GM19099 (cell line): ENCODE data around the gene CLNK.

Experiments used
- POLR2A ChIP-seq: IDR thresholded peaks from 3 replicates; pipeline ENCODE4 v1.6.1; 2011; ENCODE audit warnings: low read depth; ENCODE audit not compliant: insufficient read length; ENCODE audit errors: extremely low read depth

CLNK gene

DNA sequence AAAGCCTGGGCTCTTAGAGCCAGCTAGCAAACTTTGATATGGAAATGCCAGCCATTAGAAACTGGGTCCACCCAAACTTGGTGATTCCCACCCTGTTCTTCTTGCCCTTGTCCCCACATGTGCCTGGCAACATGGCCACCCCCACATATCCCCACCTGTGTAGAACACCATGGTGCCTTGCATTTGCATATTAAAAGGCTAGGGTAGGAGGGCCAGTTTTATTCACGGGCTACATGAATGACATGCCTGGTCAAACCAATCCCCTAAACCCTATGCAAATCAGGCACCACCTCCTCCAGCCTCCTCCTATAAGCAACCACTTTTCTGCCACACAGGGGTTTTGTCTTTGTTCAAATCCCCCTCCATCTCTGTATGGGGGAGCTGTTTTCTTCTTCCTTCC, 104.9 kb downstream of the CLNK start:
- TF ChIP-seq POLR2A: no peak

DNA sequence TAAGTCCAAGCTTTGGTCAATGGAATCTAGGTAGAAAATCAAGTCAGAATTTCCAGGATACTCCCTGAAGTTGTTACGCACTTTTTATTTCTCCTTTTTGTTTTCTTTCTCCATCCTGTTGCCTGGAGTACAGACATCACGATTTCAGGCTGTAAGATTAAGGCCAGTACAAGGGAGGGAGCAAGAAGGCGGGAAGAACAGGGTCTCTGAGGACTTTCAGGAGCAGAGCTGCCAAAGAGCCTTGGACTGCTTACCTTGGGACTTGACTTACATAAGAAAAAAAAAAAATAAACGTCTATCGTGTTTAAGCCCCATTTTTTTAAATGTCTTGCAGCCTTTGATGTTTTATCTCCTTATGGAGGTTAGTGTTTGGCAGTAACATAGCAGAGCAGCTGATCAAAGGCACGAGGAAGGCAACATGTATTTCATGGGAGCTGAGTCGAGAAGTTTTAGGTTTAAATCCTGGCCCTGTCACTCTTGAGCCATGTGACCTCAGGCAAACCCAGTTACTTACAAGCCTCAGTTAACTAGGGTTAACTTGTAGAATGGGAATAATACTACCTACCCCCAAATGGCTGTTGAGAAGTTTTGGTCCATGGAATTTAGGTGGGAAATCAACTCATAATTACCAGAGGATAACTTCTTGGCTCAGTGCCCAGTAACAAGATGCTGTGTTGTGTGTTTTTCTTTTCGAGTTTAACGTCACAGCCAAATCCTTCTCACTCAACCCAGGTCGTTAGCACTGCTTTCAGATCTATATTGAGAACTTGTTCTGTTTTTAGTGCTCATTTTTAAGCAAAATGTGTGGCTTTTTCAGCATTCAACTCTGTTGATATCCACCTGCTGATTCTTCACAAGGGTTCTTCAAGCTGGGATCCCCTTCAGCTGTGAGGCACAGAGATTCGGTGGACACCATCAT, 106.8 kb downstream of the CLNK start:
- TF ChIP-seq POLR2A: no peak

DNA sequence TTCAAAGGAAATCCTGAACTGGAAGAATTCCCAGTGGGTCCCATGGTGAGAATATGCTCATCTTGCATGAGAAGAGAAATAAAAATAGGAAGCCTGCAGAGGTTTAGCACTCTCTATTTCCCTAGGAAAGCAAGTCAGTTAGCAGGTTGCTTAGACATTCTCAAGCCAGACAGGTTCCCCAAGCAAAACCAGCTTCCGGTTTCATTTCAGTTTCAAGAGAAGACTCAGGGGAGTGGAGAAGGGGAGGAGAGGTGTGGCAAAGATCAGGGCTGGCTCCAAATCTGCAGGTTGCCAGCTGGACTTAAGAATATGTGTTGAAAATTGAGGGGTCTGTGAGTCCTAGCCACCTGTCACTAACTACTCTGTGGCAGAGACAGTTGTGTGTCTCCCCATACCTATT, 107.5 kb downstream of the CLNK start:
- TF ChIP-seq POLR2A: no peak

DNA sequence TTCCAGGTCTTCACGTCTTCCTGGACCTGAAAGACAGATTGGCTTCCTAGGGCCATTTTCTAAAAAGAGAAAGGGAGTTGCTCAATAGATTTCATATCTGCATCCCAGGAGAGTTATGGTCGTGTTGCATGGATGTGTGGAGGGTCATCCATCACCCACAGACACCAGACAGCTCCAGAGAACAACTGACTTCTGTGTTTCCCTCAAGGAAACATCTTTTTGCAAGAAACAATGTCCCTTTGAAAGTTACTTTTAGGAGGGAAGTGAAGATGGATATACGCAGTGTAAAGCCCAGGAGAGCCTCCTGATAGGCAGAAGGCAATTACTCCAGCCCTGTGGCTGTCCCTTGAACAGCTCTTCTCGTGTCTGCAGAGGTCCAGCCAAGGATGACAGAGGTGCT, 108.3 kb downstream of the CLNK start:
- TF ChIP-seq POLR2A: no peak

DNA sequence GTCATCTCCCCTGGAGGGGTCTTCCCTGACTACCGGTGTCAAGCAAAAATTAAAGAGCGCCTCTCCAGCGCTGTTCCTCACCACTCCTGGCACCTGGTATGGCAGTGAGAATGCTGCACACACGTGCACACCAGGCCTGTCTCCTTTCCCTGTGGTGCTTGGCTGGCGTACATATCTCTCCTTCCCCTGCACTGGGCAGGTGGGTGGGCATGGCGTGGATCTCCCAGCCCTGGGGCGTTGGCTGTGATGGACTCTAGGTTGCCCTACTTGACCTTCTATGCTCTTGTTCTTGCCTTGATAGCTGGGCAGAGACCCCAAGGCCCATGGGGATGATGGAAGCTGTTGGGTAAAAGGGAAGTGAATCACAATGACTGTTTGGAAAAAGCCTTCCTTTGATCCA, 109.2 kb downstream of the CLNK start:
- TF ChIP-seq POLR2A: no peak

DNA sequence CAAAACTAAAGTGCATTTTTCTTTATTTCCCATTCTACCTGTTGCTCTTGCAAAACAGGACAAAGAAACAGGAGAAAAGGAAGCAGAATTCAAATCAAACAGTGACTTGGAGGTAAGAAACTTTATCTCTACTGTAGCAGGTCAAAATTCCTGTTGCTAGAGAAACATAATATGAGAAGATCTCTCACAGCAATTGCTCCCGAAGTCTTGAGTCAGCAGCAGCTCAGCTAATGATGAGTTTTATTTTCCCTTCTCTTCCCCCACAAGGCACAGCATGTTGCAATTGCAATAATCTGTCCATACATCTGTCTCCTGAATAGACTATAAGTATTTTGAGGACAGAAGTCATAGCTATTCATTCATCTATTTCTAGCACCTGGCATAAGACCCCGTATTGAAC, 112.7 kb downstream of the CLNK start:
- TF ChIP-seq POLR2A: no peak

DNA sequence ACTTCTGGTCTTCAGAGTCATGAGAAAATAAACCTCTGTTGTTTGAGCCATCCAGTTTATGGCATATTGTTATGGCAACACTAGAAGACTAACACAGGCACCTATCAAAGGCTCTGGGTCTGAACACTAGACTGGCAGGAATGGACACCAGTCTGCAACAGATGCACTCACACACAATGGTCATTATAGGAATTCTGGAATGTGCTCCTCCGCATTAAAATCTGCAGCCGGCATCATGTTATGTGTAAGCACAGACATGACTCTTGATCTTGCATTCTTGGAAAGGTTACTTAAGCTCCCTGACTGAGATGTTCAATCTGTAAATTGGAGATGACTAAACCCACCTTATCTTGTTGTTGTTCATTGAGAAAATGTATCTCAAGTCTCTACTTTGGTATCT, 115.1 kb downstream of the CLNK start:
- TF ChIP-seq POLR2A: no peak

DNA sequence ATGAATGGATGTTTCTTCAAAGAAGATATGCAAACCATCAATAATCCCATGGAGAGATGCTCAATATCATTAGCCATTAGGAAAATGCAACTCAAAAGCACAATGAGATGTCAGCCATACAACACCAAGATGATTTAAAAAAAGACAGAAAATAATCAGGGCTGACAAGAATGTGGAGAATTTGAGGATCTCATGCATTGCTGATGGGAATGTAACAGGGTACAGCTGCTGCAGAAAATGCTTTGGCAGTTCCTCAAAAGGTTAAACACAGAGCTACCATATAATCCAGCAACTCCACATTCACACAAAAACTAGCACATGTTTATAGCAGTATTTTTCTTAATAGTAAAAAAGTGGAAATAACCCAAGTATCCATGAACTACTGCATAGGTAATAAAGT, 116.8 kb downstream of the CLNK start:
- no peak for TF ChIP-seq POLR2A

DNA sequence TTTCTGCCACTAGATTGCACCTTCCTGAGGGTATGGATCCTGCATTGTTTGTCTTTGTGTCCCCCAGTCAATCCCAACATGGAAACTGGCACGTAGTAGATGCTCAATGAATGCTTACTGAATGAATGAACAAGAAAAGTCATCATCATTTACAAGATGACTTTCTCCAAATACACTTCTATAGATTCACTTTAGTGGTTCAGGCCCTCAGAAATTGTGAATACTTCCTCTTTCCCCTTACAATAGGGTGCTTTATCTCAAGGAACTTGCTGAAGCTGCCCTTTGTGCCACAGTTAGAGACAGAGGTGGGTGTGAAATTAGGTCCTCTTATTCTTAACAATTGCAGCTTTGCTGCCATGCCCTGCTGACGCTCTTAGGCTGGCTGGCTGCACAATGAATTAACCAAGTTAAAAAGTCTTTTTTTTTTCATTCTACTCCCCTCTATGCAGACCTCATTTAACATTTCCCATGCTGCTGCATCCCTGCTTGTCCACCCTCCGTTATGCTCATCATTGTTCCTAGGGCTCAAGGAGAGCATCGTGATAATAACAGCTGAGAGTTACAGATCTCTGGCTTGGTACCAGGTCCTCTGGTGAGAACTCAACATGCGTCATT, 119.3 kb downstream of the CLNK start:
- no peak for TF ChIP-seq POLR2A

DNA sequence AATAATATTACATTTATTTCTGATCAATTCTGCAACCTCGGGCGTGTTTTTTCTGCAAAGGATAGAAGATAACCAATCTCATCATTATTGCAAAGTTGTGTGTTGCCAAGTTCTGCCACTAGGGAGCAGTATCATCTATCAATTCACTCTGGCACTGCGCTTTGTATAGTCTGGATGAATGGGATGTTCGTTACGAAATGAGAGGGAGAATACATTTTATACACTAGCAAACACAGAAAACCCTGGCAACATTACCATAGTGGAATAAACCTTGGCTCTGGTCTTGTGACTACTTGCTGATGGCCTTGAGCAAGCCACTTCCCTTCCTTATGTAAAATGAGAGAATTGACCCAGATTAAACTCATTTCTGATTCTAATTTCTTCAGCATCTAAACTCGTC, 129.9 kb downstream of the CLNK start:
- TF ChIP-seq POLR2A: no peak

DNA sequence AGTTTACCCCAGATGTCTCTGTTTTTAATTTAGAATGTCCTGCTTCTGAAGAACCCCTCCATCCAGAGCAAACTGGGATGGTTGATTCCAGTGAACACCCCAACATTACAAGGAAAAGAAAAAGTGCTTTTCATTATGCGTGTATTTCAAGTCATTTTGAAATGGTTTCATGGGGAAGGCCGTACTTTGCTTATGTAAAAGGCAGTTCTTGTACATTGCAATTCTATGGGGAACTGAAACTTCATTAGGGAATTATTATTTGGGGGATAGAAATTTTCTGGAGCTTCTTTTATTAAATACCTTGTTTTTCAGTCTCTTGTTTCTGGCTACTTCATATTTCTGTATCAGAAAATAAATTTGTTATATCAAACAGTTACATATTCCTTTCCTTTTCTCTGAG, 130.4 kb downstream of the CLNK start:
- TF ChIP-seq POLR2A: no peak

DNA sequence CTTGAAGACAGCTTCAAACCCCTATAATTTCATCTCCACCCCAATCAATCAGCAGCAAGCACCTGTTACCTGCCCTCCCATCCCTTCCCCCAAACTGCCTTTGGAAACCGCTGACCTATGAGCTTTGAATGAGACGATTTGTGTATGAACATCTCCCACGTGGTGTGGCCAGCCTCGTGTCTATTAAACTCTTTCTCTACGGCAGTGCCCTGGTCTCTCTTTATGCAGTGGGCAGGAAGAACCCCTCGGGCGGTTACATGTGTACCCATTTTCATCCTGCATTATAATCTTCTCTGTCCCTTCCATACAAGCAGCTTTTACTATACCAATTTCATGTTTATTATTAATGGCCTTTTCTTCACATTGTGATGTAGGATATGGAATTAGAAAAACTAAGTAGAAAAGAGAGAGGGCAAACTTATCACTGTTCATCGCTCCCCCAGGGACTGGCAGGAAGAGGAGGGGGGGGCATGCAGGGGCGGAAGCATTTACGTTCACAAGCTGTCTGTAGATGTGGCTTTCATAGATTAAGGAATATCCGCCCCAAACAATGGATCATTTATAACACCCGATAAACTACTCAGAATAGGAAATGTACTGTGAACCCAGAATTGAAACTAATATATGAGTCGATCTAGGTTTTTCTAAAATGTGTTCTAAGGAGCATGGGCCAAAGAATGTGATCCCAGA, 131.8 kb downstream of the CLNK start:
- TF ChIP-seq POLR2A: no peak

DNA sequence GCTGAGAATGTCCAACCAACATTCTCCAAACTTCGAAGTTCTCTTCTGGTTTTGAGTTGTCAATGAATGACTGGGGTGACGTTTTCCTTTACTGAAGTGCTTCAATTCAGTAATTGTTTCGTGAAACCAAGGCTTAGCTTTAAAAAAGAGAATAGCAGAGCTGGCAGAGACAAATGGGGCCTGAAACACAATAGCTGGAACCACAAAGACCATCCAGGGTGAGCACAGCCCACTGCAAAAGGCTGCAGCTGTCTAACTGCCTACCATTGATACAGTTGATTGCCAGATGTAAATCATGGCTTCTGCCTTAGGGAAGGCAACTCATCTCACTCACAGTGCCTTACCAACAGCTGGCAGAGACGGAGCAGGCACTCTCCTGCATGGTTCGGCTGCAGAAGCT, 148.7 kb downstream of the CLNK start:
- TF ChIP-seq POLR2A: no peak

DNA sequence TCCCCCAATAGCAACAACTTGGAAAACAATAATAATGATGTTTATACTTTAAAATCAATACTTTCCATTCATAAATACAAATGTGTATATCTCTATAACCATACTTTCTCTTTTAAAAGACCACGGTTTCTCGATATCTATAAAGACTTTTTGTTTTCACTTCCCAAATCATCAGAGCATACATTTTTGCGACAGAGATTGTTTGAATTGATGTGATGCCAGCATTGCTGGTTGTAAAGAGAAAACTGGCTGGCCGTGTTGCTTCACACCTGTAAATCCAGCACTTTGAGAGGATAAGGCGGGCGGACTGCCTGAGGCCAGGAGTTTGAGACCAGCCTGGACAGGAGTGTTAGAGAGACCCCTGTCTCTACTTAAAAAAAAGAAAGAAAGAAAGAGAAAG, 149.7 kb downstream of the CLNK start:
- no peak for TF ChIP-seq POLR2A

DNA sequence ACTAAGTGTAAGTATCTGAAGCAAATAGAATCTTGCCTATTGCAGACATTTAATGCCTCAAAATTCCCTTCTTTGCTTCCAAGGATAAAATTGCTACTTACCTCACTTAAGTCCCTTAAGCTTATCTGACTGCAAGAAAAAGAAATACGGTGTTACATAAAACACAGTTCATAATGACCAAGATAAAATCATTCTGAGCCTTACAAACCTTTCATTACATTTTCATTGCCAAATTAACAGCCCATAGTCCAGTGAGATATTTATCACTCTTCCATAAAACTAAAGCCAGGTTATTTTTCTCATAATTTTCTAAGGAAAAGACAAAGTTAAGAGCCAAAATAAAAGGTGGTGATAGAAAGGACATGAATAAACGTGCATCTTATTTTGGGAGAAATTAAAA, 152.4 kb downstream of the CLNK start:
- no peak for TF ChIP-seq POLR2A
